Measurements from ENCODE around the gene ZNF639.

- TF ChIP-seq CTCF (IDR thresholded peaks at IDR 0.05) (no peak), POLR2A (IDR thresholded peaks at IDR 0.05) (no peak)
These were observed 13.4 kb upstream of the ZNF639 start for GRCh38 chr3:179309225-179310078.
